GM21526 (cell line): Measurements from ENCODE around the gene ISOC1.

Experiments used
- ATAC-seq: cut with Tn5 transposase; IDR thresholded peaks from one replicate; pipeline ENCODE4 v1.9.1; 2021; ENCODE audit warnings: moderate library complexity; ENCODE audit not compliant: unreplicated experiment, low FRiP score

Gene ISOC1

DNA sequence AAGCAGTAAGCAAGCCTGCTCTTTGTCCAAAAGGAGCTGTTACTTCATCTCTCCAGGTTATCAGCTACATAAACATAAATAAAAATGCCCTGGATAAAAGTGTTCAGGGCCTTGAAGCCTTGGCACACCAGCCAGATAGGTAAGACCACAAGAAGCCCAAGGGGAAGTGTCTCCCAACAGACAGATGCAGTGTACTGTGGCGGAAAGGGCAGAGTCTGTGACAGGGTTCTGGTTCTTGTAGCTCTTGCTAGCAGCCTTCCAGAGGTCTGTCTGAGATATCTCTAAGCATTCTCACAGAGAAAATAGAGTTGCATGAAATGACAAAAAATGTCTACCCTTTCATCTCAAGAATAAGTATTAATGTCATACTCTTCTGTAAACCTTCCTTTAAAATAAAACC is 30.1 kb downstream of the ISOC1 start:
- ATAC-seq: no peak

DNA sequence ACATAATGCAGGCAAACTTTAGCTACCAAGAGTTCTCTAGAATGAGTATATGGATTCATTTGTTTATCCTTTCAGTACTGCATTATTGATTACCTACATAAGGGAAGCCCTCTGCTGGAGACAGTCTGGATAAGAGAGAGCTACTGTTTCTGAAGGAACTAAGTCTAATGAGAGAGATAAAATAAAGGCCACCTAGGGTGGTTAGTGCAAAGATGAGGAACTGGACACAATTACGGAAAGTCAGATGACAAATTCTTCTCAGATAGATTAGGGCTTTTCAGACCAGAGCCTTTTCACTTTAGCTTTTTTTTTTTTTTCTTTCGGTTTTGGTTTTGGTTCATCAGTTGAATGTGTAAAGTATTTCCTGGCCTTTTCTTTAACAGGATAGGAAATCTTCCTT is 31.3 kb downstream of the ISOC1 start:
- peak; percentile 73 for ATAC-seq

DNA sequence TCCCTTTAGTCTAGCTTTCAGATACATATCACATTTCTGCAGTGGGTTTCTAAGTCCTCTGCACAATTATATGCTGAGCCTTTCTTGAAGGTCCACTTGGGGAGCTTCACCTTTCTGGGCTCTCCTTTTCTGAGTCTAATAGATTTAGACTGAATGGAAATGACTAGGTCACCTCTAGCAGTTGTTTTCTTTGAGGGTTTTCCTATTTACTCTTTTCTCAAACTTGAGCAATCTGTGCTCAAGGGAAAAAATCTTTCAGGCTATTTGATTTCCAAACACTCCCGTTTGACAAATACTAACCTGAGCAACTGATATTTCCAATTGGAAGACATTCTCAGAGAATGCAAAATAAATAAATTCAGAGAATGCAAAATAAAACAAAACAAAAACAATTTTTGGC is 39.0 kb downstream of the ISOC1 start:
- ATAC-seq: no peak

DNA sequence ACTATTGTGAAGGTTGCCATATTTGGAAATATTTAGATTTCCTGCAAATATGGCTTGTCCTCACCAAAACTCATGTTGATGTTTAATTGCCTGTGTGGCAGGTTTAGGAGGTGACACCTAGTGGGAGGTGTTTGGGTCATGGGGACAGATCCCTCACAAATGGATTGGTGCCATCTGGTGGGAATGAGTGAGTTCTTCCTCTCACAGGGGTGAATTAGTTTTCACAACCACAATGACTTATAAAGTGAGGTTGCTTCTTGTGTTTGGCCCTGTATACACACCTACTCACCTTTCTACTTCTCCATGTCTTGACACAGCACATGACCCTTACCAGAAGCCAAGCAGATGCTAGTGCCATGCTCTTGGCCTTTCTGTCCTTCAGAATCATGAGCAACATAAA is 41.1 kb downstream of the ISOC1 start:
- ATAC-seq: peak; percentile 76

DNA sequence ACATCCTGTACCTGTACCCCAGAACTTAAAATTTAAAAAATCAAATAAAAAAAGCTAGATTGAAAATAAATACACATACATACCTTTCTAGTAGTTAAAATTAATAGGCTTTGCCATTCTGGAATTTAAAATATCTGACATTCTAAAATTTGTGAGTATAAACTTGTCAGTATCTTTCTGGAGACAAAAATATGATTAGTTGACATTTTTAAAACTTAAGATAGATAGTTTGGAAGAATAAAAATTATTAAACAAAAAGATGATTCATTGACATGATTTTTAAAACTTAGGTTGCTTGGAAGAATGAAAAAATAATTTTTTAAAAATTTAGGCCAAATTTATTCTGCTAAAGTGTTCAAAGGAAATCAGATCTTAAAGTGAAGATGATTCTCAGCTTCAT is 43.1 kb downstream of the ISOC1 start:
- ATAC-seq: no peak

DNA sequence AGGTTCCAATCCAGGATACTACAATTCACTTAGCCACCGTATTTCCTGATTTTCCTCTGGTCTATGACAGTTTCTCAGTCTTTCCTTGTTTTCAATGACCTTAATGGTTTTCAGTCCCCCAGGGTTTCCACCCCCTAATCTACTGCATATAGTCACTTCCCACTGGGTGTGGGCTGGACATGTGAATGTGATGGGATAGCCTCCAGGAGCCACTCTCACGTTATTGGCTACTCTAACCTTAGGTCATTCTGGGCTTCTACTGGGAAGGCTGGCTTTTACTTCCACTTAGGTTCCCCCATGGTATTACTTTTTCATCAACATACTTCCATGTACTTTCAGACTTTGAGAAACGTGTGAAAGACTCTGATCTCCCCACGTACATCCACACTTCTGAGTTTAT is 46.5 kb downstream of the ISOC1 start:
- ATAC-seq: no peak

DNA sequence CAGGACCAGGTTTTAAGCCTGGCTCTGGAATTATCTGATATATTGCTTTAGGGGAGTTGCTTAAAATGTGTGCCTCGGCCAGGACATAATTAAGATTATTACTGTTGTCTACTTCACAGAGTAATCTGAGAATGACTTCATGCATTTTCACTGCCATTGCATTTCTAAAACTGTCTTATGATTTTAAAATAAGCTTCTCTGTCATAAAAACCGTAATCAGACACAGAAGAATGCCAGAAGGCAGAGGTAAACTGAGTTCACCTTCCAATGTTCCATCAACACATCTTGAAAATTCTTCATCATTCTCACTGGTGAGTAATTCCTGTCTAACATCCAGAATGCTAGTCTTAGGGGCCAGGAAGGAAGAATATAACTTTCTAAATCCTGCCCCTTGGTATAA is 47.1 kb downstream of the ISOC1 start:
- no peak for ATAC-seq

DNA sequence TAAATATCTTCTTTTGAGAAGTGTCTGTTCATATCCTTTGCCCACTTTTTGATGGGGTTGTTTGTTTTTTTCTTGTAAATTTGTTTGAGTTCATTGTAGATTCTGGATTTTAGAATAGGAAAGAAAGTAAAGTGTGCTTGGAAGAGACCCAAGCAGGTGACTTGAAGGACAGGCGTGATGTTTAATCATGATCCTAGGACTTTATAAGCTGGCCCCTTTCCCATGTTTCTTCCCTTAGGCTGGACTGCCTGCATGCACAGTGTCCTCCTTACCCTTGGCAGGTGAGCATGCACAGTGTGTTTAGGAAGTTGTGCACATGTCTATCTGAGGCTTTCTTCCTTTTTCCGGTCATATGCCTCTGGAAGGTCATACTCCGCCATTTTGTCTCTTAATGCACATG is 61.3 kb downstream of the ISOC1 start:
- no peak for ATAC-seq

DNA sequence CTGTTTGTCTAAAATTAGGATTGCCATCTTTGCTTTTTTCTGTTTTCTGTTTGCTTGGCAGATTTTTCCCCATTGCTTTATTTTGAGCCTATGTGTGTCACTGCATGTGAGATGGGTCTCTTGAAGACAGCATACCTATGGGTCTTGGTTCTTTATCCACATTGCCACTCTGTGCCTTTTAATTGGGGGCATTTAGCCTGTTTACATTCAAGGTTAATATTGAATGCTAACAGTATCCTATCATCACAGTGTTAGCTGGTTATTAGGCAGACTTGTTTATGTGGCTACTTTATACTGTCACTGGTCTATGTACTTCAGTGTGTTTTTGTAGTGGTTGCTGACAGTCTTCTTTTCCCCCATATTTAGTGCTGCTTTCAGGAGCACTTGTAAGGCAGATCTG is 67.3 kb downstream of the ISOC1 start:
- no peak for ATAC-seq
